Activated T-cell treated with anti-CD3 and anti-CD28 coated beads for 48 hours (primary cell): ENCODE results near the gene LOXL3.
A peak's percentile ranks its signal among the peaks of the same experiment; 100 is the strongest.

Source experiments
- DNase-seq: peaks from one replicate; pipeline ENCODE4 v3.0.0-alpha.2; 2020; ENCODE audit warnings: low read depth

Gene LOXL3

DNA sequence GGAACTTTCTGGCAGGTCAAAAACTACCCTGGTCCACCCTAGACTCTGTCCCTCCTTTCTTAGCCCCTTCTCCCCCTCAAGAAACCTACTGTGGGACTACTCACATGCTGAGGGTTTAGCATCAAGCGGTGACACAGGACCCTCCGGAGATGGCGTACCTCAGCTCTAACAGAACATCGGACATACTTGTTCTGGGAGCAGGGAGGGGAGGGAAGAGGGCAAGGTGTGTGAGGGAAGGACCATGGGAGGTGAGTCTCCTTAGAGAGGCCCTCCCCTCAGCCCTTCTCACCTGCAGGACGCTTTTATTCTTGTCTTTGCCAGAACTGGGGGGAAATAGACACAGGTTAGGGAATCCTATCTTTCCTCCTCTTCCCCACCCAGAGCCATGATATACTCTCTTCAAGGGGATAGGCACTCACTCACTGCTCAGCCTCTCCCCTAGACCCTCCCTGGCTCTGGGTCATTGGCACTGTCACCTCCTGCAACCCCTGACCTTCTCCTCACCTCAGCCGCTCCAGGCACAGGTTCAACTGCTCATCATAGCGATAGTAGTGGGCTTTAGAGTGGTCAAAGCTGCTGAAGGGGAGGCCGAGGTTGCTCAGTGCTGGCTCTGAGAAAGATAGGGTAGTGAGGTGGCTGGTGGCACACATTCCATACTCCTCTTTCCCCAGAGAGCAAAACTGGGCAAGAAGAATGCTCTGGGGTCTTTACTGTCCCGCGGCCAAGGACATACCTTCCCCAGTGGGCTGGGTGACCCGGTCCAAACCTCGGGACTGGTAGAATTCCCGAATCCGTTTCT lies 48.1 kb downstream of the LOXL3 start:
- DNase-seq, result no peak

DNA sequence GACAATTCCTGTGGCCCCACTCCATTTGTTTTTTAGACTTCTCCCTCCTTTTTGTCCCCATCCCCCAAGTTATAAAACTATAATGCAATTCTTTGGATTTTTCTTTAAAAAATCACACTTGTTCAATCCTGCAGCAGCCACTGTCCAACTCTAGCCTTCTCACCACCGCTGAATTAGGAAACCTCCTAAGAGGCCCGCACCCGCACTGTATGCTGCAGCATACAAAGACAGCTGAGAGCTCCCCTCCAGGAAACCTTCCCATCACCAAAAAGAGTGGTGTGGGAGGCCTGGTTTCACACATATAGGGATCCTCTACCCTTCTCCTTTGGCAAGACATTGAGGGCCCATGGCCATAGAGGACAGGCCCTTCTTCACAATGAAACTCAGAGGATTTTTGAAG lies 49.2 kb downstream of the LOXL3 start:
- DNase-seq, result no peak

DNA sequence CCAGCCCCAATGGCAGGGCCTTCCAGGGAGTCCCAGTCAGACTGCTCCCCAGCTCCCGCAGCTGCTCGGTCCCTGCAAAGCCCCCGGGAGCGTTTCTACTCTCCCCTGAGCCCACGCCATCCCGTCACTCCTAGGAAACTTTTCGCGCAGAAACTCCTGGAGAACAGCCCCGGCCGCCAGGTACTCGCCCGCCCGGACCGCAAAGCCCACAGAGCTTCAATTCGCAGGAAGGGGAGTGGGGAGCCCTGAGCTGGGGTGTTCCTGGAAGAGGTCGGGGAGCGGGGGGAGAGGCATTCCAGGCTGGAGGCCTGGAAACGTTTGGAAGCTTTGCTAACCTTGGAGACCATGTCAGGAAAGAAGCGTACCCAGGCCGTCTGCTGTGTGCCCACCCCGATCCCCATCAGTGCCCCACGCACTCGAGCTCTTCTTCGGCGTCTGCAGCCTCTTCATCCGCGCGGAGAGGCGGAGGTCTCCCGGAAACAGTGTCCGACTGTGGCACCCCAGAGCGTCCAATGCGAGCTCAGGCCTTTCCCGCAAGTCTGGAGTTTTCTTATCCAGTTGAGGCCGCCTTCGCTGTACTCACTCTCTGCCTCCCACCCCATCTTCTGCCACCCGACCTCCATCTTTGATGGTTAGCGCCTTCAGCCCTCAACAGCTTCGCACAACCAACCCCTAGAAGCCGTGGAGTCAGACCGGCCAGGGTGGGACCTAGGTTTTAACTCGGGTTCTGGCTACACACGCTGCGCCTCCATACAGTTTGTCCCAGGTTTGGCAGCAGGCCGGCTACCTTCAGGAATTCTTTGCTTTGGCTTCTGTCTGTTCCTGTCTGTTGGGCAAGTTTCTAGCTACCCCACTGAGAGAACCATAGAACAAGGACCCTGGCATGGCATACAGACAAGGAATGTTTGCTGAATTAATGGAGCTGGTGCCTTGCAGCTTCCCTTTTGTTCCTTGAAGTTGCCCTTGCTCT lies 50.0 kb downstream of the LOXL3 start:
- DNase-seq, result no peak

DNA sequence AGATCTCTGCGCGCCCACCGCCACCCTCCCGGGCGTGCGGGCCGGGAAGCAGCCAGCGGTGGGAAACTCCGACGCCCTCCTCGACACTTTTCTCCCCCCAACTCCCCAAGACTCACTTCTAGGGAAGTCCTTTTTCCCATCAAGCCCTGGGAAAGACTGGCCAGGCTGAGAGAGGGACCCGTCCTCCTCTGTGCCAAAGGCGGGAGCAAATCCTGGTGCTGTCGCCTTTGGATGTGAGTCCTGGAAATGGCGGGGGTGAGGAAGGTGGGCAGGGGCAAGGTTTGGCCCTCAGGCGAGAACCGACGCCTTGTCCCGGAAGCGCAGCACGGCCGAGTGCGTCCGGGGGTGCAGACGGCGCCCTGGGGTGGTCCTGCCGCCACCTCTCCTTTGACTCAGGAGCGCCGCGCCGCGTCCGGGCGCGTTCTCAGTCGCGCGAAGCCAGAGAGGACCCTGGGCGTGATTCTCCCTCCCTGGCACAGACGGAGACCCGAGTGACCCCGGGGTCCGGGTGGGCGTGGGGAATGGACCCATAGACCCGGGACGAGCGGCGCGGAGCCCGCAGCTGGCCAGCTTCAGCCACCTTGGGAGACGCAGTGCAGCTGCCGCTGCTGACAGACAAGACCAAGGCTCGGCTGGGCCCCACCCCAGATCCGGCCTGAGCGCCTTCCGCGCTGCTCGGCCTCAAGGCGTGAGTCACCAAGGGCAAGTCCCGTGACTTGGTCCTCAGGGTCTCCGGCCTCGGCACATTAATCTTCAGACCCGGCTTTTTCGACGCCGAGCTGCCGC lies 50.8 kb downstream of the LOXL3 start:
- peak; percentile 54 for DNase-seq

DNA sequence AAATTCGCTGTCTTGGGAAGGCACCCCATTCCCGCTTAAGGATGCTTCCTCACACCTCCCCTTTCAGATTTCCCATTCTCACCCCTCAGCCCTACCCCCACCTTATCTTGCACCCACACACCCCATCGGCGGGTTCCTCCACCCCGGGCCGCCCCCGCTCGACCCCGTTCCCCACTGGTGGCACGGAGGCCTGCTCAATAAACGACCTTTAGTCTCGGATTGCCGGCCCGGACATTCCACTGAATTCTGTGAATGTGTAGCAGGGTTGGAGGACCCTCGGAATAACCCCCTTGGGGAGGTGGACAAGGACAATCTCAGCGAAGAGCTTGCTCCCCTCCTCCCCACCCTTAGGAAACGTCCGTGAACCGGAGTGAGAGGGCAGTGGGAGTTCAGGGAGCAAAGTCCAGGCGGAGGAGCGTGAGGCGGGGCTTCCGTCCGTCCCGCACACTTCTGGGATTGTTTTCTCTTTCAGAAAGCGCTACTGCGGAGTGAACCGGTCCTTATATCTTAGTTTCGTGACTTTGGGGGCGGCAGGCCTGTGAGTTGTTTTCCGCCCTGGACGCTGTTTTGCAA lies 51.5 kb downstream of the LOXL3 start:
- no peak for DNase-seq

DNA sequence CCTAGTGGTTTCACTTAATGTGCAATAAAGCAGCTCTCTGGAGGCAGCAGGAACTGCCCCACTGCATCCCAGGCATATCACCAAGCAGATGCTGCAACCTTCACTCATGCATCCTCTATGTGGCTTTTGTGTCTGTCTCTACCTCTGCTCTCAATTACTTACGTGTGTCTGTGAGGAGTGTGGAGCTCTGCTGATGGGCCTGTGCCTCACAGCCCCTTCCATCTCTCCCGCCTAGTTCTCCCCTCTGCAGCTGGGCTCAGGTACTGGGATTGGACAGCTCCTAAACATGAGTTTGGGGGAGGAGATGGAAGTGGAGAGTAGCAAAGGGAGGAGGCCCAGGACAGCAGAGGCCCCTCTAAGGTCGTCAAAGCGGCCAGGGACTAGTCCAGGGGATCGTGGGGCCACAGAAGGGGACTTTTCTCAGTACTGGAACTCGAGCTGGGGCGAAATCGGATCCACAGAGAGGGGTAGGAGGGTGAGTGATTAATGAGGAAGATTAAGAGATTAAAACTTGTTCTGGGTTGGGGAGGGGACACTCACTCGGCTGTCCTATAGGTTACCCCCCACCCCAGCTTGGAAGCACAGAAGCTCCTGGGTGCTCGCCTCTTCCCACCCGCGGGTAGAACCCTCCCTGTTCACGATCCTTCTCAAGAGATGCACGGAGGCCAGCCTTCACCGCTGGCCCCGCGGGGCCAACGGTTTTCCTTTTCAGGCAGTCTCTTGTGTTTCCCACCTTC lies 52.2 kb downstream of the LOXL3 start:
- DNase-seq, result no peak

DNA sequence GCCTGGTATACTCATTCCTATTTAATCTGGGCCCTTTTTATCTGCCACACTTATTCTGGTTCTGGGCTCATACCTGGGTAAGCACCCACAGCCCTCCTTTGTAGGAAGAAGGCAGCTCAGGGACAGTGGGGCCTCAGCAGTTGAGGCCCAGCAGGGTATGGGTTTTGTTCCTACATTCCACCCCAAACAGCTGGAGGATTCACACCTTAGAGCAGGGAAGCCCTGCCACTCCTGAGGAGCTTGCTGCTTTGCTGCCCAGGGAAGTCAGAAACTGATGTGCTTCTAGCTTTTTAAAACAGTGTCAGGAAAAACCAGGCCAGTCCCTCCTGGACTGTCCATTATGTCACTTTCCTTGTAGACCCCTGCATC lies 53.2 kb downstream of the LOXL3 start:
- no peak for DNase-seq

DNA sequence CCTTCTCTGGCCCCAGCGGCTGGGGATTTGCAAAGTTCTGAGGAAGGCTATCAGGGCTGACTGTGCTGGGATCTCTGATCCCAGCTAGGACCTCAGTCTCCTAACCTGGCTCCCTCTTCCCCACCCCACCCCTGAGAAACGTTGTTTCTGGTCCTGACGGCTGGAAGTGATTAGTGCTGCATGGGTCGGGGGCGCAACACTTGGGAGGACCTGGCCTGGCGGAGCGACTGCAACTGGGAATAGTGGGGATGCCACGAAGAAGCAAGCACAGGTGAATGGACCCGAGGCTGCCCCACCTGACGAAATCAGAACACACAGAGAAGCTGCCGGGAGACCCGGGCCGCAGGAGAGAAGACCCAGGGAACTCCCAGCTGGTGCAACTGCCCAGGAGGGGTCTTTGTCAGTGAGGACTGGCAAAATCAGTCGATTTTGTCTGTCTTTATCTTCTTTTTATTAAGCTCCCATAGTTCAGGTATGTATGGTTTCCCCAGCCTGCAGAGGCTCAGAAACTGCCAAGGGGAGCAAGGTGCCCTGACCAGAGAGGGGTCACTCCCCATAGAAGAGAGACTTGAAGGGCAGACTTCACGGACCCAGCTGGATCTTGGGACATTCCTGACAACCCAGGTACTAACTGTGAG lies 53.7 kb downstream of the LOXL3 start:
- no peak for DNase-seq

DNA sequence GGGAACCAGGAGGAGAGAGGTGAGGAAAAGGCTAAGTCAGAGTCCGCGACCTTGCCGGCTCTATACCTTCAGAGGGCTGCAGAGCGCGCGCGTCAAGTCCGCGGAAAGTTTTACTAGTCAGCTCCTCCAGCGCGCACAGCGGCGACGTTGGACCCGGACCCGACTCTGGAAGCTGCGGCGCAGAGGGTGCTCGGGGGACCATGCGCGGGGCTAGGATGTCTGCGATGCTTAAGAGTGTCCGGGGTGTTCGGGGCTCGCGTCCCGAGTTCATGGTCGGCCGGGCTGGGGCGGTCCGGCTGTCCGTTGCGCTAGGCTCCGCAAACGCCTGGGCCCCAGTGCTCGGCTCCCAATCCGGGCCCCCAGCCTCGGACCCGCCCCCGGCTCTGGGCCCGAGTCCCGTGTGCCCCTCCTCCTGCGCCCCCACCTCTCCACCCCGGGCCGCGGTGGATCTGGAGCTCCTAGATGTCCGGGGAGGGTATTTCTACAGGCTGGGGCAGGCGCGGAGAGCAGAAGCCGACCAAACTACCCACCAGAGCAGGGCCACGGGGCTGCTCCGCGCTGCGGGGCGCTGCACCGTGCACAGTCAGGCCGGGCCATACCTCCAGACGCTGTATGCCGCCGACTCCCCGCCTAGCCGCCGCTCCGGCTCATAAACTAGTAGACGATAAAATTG lies 54.3 kb downstream of the LOXL3 start, which contains the start of gene LBX2:
LBX2 (minus strand) TSS at position 337 of the 673 bp plus-strand sequence; CDS start at position 271, 66 bp downstream.
- DNase-seq, result no peak

DNA sequence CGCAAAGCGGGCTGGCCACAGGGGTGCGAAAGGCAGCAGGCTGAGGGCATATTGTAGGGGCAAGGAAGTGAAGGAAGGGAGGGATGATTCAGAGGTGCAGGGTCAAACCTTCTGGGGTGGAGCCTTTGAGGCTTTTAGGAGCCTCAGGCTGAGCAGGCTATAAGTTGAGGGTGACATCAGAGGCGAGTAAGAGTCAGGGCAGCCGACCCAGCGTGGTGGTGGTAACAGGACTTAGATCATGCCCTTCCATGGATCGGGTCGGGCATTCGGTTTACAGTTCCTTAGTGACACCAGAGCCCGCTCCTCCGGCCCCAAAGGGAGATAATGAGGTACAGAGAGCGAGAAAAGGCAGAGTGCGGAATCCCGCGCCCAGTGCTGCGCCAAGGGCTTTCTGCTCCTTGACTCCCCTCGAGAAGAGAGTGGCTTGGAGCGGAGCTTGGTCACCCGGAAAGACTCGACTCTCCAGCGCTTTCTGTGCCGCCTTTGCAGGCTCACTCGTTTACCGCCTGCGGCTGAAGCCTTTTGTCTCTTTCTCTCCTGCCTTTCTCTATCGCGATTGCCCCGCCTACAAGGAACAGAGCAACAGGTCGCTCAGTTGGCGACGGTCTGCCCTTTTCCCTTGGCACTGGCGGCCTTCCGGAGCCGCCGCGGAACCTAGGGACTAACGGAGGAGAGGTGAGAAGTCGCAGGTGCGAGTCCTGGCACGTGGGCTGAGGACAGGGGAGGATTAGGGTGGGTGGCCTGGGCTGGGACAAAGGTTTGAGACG lies 55.1 kb downstream of the LOXL3 start:
- no peak for DNase-seq

DNA sequence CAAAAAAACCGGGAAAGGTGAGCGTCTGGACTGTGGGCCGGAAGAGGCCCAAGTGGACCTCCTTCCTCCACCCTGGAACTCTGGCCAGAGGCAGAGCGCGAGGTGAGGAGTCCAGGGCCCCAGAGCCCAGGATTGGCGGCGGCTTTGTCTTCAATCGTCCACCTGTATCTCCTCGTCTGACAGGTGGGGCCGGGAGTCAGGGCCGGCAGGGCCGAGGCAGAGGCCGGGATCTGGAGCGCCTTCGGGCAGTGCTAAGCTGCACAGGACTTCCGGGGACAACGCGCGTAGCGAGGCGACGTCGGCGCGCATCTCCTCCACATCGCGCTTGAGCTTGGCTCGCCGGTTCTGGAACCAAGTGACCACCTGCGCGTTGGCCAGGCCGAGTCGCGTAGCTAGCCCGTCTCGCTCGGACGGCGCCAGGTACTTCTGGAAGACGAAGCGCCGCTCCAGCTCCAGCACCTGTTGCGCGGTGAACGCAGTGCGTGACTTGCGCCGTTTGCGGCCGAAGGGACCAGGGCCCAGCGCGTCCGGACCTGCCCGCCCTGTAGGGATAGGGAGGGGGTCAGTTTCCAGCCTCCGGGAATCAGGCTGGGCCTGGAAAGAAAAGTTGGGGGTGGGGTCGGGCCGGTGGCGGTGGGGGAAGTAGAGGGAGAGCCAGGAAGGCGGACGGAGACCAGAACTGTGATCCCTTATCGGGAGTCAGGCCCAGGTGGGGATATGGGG lies 55.8 kb downstream of the LOXL3 start:
- no peak for DNase-seq

DNA sequence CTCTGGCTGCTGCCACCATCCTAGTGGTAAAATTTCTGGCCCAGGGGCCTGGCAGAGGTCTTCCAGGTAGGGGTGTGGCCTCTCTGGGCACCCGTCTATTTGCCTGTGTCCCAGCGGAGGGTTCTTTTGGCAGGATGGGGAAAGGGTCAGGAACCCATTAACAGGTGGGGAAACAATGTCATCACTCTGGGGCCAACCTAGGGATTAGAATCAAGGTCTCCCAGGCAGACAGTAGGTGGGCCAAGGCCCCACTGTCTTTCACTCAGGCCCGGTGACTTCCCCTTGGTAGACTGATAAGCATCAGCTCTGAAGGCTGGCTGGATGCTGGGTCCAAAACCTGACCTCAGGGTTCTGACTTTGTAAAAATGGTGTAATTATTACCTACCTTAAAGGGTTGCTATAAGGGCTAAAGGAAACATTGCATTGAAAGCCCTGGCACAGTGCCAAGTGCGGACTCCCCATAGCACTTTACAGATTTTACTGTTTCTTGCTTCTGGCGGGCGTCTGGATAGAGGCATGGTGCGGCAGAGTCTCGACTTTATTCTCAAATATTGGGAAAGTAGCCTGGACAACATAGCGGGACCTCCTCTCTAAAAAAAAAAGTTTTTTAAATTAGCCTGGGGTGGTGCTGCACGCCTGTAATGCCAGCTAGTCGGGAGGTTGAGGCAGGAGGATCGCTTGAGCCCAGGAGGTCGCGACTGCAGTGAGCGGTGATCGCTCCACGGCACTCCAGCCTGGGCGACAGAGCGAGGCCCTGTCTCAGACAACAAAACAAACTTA lies 56.6 kb downstream of the LOXL3 start:
- DNase-seq, result no peak

DNA sequence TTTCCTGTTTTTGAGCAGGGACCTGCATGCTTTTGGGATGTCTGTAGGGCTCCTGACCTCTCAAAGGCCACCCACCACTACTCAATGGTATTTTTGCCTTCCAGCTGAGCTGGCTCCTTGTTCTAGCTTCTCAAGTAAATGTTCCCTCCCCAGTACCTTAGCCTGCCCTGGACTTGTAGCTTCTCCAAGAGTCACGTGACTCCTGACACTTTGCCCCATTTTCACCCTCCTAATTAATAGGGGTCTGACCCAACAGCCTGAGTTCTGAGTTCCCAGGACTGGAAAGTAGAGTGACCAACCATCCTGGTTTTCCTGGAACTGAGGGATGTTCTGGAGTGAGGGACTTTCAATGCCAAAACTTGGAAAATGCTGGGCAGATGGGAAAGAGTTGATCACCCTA lies 58.3 kb downstream of the LOXL3 start:
- no peak for DNase-seq

DNA sequence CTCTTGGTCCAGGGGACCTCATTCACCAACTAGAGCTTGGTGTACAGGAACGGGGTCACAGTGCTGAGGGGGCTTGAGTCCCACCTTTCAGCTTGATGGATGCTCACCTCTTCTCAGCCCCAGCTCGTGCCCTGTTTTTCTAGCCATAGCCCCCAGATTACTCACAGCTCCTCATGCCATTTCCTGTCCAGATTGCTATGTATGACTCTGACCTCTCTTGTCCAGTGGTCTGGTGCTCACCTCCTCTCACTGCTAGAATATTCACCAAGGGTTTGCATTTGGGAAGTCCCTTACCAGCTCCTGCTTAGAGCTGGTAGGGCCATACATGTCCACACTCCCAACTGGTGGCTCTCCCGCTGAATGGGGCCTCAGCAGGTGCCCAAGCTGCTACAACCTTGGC lies 60.2 kb downstream of the LOXL3 start:
- no peak for DNase-seq

DNA sequence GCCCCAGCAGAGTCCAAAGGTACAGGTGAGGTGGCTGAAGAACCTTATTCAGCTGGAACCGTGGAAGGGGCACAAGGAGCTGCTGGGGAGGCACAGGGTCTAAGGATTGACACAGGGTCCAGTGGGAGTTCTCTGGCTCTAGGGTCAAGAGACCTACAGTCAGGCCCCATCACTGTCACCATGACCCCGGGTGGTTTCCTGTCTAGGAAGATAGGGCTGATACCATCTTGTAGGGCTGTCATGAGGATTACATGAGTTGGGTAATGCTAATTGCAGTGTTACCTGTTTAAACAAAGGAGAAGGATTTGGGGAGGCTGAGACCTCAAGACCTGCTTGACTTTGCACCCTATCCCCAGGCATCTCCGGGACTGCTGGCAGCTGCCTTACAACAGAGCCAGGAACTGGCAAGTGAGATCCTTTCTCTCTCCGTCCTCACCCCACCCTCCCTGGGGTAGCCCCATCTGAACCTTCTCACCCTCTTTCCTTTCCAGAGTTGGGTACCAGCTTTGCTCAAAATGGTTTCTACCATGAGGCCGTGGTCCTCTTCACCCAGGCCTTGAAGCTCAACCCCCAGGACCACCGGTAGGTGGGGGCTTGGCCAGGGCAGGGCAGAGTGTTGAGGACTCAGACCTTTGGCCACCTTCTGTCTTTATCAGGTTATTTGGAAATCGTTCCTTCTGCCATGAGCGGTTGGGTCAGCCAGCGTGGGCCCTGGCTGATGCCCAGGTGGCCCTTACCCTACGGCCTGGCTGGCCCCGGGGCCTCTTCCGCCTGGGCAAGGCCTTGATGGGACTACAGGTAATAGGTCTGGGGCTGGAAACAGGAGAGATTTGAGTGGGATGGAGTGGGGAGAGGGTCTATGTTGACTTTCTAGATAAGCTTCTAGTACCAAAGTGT lies 61.8 kb downstream of the LOXL3 start:
- DNase-seq, result no peak

DNA sequence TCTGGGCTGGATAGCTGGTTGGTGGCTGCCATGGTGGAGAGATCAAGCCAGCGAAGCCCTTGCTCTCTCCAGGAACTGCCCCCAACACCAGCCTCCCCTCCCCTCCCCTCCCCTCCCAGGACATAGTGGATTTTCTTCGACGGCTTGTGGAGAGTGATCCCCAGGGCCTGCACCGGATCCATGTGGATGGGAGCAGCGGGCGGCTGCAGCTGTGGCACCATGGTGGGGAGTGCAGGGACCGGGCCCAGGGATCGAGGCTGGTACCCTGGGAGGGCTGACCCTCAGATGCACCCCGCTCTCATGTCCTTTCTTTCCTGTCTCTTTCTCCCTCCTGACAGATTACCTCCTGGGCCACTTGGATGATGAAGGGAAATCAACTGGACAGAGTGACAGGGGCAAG lies 63.8 kb downstream of the LOXL3 start:
- no peak for DNase-seq
